Neutrophil (primary cell): ENCODE results near the gene CDK12.
"Not testable (repeated sequence)": the region's sequence is repeated elsewhere in the genome, so short reads cannot be mapped to it uniquely, and the experiment has no call there.

Experiments used
- H3K27ac ChIP-seq: fragments of 200-600 bp; sonication (generic); 2 replicates; pipeline ENCODE4 v1.5.1; 2016; ENCODE audit warnings: mild to moderate bottlenecking, moderate library complexity
- H3K27me3 ChIP-seq: fragments of 200-600 bp; sonication (generic); 2 replicates; pipeline ENCODE4 v1.6.0; 2016; ENCODE audit warnings: mild to moderate bottlenecking
- H3K36me3 ChIP-seq: fragments of 200-600 bp; sonication (generic); 2 replicates; pipeline ENCODE4 v1.5.1; 2017
- H3K4me1 ChIP-seq, 2 experiments: fragments of 200-600 bp in 1 of 2; sonication (generic) in 1 of 2; 1 replicate in 1 of 2; 2 replicates in 1 of 2; pipeline versions ENCODE4 v1.5.1 to v1.6.1; 2013 to 2016; ENCODE audit warnings: low read depth in 1 of 2, low read length in 1 of 2, mild to moderate bottlenecking in 1 of 2, moderate library complexity in 1 of 2; ENCODE audit not compliant: control insufficient read depth in 1 of 2, insufficient read depth in 1 of 2
- H3K4me3 ChIP-seq, 2 experiments: fragments of 200-600 bp in 1 of 2; sonication (generic) in 1 of 2; 1 replicate in 1 of 2; 2 replicates in 1 of 2; pipeline ENCODE4 v1.5.1; 2013 to 2016; ENCODE audit warnings: low read depth in 1 of 2, low read length in 1 of 2, mild to moderate bottlenecking in 1 of 2, moderate library complexity in 1 of 2
- H3K9me3 ChIP-seq: fragments of 200-600 bp; sonication (generic); 2 replicates; pipeline ENCODE4 v1.5.1; 2016
- CTCF ChIP-seq: fragments of 200-600 bp; sonication (generic); IDR thresholded peaks from 2 replicates; pipeline ENCODE4 v1.5.1; 2016; ENCODE audit warnings: antibody characterized with exemption

CDK12 gene

GRCh38 chr17:39487946-39488345, 26.7 kb downstream of the CDK12 start:
- Histone ChIP-seq H3K9me3 (no peaks in the 10 kb centered on the region), H3K4me3 (no peak overlapping the region), H3K27ac (no peak overlapping the region), H3K4me1 (peaks cover 0 to 4% of the 10 kb centered on the region in 2 experiments), H3K27me3 (no peaks in the 10 kb centered on the region), H3K36me3 (peaks cover 50% of the 10 kb centered on the region)
- no peak for TF ChIP-seq CTCF

DNA sequence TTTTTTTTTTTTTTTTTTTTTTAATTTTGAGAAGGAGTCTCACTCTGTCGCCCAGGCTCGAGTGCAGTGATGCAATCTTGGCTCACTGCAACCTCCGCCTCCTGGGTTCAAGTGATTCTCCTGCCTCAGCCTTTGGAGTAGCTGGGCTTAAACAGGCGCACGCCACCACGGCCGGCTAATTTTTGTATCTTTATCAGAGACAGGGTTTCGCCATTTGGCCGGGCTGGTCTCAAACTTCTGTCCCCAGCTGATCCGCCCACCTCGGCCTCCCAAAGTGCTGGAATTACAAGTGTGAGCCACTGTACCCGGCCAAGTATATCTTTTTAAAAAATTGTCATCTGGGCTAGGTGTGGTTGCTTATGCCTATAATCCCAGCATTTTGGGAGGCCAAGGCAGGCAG, 35.6 kb downstream of the CDK12 start:
- H3K27me3 ChIP-seq, H3K4me1 ChIP-seq, H3K9me3 ChIP-seq, H3K4me3 ChIP-seq, H3K27ac ChIP-seq: not testable (repeated sequence)
- peaks cover 93% of the 10 kb centered on the region for H3K36me3 ChIP-seq

DNA sequence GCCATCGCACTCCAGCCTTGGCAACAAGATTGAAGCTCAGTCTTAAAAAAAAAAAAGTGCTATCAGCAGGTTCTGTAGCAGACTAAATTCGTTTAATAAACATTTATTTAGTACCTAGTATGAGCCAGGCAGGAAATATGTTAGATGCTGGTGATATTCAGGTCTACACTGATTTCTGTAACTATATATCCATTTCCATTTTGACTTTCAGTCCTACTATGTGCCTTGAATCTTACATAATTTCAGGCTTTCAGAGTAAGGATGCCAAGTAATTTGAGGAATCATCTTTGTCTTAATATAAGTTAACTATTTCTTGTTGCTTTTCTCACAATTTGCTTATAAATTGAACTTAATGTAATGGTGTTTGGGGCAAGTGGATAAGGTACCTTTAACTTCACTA, 46.2 kb downstream of the CDK12 start:
- H3K4me3 ChIP-seq = no peak overlapping the region
- no peak overlapping the region for H3K27ac ChIP-seq
- H3K9me3 ChIP-seq = no peaks in the 10 kb centered on the region
- TF ChIP-seq CTCF = no peak
- H3K27me3 ChIP-seq = no peaks in the 10 kb centered on the region
- no peaks in the 10 kb centered on the region for H3K4me1 ChIP-seq
- H3K36me3 ChIP-seq = peaks cover 81% of the 10 kb centered on the region

GRCh38 chr17:39508987-39509386, 47.7 kb downstream of the CDK12 start:
- Histone ChIP-seq H3K27ac (no peak overlapping the region), H3K9me3 (no peaks in the 10 kb centered on the region), H3K36me3 (peaks cover 80% of the 10 kb centered on the region), H3K4me1 (no peaks in the 10 kb centered on the region), H3K27me3 (no peaks in the 10 kb centered on the region), H3K4me3 (no peak overlapping the region)
- TF ChIP-seq CTCF = no peak

GRCh38 chr17:39513309-39513708, 52.0 kb downstream of the CDK12 start:
- Histone ChIP-seq H3K27me3 (no peaks in the 10 kb centered on the region), H3K9me3 (no peaks in the 10 kb centered on the region), H3K4me3 (no peak overlapping the region), H3K4me1 (no peaks in the 10 kb centered on the region), H3K36me3 (peaks cover 89% of the 10 kb centered on the region), H3K27ac (no peak overlapping the region)
- no peak for TF ChIP-seq CTCF

DNA sequence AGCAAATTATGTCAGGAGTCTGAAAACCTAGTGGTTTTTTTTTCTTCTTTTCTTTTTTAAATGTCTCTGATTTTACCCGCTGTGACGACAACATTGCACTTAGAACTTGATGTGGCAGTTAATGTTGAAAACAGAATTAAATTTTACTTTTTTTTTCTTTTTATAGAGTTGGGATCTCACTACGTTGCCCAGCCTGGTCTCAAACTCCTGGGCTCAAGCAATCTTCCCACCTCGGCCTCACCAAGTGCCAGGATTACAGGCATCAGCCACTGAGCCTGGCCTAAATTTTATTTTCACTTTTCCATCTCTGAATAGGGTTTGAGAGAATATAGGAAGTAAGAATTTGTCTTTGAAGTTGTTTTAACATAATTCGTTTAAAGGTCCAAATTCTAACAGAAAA, 52.6 kb downstream of the CDK12 start:
- no peak overlapping the region for H3K4me3 ChIP-seq
- H3K27me3 ChIP-seq = no peaks in the 10 kb centered on the region
- no peak for TF ChIP-seq CTCF
- peaks cover 91% of the 10 kb centered on the region for H3K36me3 ChIP-seq
- H3K9me3 ChIP-seq = no peaks in the 10 kb centered on the region
- no peaks in the 10 kb centered on the region for H3K4me1 ChIP-seq
- no peak overlapping the region for H3K27ac ChIP-seq
